Ramos (cell line): ENCODE measurements around the gene PAPPA.

Experiments
- in situ Hi-C: fragments of 300-500 bp; cut with MboI; formaldehyde crosslinking; loops from one replicate; pipeline ENCODE4 v1.14.3; 2022; ENCODE audit warnings: low sequenced_read_pairs; ENCODE audit not compliant: unreplicated experiment

PAPPA gene

DNA sequence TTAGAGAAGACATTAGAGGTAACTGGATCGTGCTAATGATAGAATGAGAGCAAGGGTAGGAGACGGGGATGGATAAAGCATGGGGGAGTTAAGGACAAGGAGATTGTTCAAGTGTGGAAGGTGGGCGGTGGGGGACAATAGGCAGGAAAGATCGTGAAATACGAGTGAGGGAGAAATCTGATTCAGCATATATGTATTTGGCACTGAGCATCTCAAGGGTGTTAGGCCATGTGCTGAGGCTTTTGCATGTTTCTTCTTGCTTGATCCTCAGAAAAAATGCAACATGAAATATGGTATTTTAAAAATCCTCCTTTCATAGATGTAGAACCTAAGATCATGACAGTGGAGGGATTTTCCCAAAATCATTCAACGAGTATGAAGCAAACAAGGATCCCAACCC is 240.5 kb downstream of the PAPPA start:
- in situ Hi-C loops, result no loop called here

- in situ Hi-C loops, result no loop called here
These were observed 241.5 kb downstream of the PAPPA start for GRCh38 chr9:116394894-116395698.

DNA sequence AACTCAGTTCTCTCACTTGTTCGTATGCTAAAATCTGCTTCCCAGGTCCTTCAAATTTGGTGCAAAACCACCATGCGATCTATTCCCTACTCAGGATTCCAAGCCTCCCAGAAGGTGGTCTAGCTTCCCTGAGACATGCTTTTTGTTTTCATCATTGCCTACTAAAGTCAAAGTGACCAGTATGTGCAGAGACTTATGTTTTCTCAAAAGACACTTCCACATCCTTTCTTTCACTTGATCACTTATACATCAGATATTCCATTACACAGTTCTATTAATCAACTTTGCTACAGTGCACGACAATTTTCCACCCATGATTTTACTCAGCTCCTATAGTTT is 242.1 kb downstream of the PAPPA start:
- in situ Hi-C loops, result no loop called here

- in situ Hi-C loops, result no loop called here
These were observed 249.6 kb downstream of the PAPPA start for GRCh38 chr9:116403171-116403570.

- in situ Hi-C loops, result no loop called here
These were observed 250.6 kb downstream of the PAPPA start for GRCh38 chr9:116404228-116404627.

DNA sequence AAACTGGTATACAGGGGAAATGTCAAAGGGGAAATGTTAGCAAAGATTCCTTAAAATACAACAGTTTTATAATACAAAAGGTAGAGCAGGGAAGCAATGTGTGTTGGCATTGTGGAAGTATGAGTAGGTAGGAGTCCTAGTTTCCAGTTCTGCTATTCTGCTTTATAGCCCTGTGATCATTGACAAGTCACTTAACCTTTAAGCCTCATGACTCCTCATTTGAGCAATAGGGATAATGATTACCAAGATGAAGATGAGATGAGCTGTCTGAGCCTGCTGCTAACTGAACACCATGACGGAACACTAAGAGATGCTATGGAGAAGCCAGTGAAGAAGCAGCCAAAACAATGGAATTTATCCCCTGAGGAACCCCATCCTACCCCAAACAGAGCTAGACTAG is 251.7 kb downstream of the PAPPA start:
- in situ Hi-C loops, result no loop called here

DNA sequence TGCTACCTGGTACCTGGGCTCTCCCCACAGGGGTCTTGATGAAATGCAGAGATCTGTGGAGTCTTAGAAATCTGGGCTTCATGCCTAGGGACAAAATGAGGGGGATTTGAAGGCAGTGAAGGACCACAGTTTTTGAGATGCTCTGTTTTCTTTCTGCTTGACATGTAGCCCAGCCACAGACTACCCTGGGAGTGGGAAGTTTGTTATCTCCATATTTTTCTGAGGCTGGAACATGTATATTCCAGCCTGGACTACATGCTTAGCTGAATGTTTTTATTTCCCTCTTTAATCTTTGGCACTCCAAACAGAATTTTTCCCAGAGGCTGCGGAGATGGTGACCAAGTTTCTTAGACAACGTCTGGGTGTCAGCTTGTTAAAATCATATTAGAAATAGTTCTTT is 252.9 kb downstream of the PAPPA start:
- in situ Hi-C loops, result no loop called here

DNA sequence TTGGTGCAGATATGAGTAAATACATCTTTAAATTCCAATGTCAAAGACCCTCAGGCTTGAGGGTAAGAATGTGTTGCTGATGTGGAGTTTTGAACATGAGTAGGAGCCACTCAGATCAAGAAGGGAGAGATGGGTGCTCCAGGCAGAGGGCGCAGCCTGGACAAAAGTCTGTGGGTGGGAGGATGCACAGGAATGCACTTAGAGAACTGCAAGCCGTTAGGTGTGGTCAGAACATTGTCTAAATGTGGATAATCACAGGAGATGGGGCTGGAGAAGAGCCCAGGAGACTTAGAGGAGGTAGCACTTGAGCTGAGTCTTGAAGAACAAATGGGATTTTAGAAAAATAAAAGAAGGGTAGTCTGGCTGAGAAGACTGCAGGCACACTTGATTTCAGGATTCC is 255.5 kb downstream of the PAPPA start:
- in situ Hi-C loops, result no loop called here

GRCh38 chr9:116409638-116410037 is 256.0 kb downstream of the PAPPA start:
- in situ Hi-C loops, result no loop called here

- in situ Hi-C loops, result no loop called here
These were observed 257.9 kb downstream of the PAPPA start for GRCh38 chr9:116411506-116411905.

DNA sequence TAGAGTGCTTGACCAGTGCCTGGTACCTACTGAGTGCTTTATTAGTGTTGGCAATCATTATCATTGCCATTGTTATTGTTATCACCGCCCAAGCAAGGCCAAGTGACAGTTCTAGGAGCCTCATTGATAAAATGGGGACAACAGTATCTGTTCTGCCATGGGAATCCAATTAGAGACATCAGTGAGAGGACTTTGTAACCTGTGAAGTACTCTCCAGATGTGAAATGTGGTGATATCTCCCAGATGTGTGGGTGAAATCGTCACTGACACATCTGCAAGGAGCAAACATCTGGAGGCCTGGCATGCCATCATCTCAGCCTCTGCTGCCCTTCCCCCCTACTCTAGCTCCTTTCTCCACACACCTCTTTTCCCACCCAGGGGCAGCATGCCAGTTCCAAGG is 260.8 kb downstream of the PAPPA start:
- in situ Hi-C loops, result no loop called here

GRCh38 chr9:116416421-116416820 is 262.8 kb downstream of the PAPPA start:
- in situ Hi-C loops, result no loop called here

DNA sequence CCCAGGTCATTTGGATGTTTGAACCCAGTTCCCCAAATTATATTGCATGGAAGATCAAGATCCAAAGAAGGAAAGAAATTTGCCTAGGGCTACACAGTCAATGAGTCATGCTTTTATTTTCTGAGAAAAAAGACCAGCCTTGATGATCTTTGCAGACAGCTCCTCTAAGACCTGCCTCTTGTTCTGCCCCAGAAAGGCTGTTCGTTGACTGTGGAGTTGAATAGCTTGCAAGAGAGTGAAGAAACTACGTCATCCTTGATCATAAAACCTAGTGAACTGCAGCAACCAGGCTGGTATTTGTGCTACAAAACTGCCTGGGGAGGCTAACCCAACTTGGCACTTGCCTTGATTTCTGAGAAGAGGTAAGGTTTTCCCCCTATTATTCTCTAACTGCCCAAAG is 263.9 kb downstream of the PAPPA start:
- in situ Hi-C loops, result no loop called here

DNA sequence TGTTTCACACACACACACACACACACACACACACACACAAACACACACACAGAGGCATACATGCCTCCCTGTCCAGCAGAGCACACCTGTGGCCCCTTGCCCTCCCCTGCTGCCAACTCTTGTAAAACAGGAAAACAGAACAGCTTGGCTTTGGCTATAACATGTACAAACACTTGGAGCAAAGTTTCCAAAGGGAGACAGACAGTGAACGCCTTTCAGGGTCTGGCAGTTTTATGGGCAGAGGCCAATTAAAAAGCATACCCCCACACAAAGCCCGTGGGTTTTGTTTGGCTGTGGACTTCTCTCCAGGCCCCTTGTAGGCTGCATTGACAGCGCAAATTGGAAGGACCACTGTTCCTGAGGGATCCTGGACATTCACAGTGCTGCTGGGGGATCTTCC is 265.6 kb downstream of the PAPPA start:
- in situ Hi-C loops, result no loop called here

- in situ Hi-C loops, result no loop called here
These were observed 267.5 kb downstream of the PAPPA start for GRCh38 chr9:116420993-116421538.

DNA sequence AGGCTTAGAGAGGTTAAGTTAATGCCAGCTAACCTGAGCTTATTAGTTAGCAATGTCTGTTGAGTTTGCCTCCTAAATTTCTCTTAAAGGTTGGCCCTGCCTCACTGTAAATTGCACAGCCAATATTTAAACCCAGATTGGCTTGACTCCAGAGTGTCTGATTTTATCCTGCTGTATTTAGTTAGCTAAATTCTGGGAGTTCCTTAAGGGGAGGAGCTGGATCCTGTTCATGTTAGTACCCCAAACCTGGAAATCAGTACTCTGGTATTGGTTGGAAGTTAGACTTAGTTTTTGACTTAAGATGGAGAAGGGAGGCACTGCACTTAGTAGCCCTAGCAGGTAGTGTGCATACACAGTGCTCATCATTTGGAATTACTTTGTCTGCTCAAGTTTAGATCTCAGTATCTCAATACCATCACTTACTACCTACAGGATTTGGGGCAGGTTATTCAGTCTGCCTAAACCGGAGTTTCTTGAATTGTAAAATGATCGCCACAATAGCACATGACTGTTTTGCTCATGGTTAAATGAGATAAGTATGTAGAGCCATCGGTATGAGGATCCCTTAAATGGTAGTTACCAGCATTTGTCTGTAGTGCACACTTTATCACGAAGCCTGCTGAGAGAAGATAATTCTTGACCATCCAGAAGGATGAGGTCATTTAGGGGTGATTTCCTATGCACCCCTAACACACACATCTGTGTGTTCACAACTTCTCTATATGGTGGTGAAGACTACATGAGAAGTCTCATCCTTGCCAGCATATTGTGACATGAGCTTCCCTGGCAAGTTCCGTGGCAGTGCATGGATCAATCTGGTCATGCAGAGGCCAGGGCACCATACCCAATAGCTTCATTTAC is 268.8 kb downstream of the PAPPA start:
- in situ Hi-C loops, result no loop called here

GRCh38 chr9:116423149-116423548 is 269.6 kb downstream of the PAPPA start:
- in situ Hi-C loops, result no loop called here

- in situ Hi-C loops, result no loop called here
These were observed 271.7 kb downstream of the PAPPA start for GRCh38 chr9:116425244-116425643.

DNA sequence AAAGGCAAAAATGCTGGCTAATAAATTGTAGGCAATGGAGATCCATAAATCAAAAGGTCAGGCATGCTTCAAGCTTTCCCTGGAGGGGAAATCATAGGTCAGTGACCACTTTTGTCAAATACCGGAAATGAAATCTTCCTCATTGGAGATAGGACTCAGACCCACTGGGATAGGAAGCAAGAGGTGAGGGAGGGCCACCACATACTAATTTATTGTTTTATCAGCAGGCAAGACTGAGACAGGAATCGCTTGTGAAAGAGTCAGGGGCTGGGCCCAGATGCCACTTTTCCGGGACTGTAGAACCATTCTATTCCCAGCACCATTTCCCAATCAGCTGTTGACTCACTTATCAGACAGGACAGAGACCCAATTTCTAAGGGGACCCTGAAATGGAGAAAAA is 277.3 kb downstream of the PAPPA start:
- in situ Hi-C loops, result no loop called here

- in situ Hi-C loops, result no loop called here
These were observed 278.5 kb downstream of the PAPPA start for GRCh38 chr9:116432051-116432450.

- in situ Hi-C loops, result no loop called here
These were observed 280.7 kb downstream of the PAPPA start for GRCh38 chr9:116434314-116434713.
